Fibroblast of mammary gland (primary cell): ENCODE data around the gene TSHZ2.
A peak's percentile ranks its signal among the peaks of the same experiment; 100 is the strongest.

Experiments
- DNase-seq: peaks from one replicate; pipeline ENCODE4 v3.0.0-alpha.2; 2010; ENCODE audit warnings: low read depth
- H3K4me3 ChIP-seq: 2 replicates; pipeline ENCODE4 v1.5.1; 2011; ENCODE audit warnings: low read depth, mild to moderate bottlenecking, low read length, moderate library complexity; ENCODE audit not compliant: control insufficient read depth
- CTCF ChIP-seq: conservative IDR thresholded peaks from 2 replicates; pipeline ENCODE4 v1.5.1; 2011; ENCODE audit warnings: low read depth, low read length, inconsistent platforms; ENCODE audit not compliant: control insufficient read depth, insufficient read depth

Gene TSHZ2

GRCh38 chr20:52936351-52937340, 35.5 kb upstream of the TSHZ2 start:
- DNase-seq = no peak
- no peak overlapping the region for H3K4me3 ChIP-seq
- no peak for TF ChIP-seq CTCF

- no peak for DNase-seq
- H3K4me3 ChIP-seq = no peak overlapping the region
- peak; percentile 4 for TF ChIP-seq CTCF
Observed at GRCh38 chr20:52937591-52938100, 34.5 kb upstream of the TSHZ2 start.

GRCh38 chr20:52939141-52939540, 33.0 kb upstream of the TSHZ2 start:
- H3K4me3 ChIP-seq = no peak overlapping the region
- DNase-seq = no peak
- no peak for TF ChIP-seq CTCF

- no peak for DNase-seq
- H3K4me3 ChIP-seq = no peak overlapping the region
- no peak for TF ChIP-seq CTCF
Observed at GRCh38 chr20:52941808-52942207, 30.4 kb upstream of the TSHZ2 start.

- no peak for TF ChIP-seq CTCF
- no peak overlapping the region for H3K4me3 ChIP-seq
- peak; percentile 85 for DNase-seq
Observed at GRCh38 chr20:52943185-52943841, 28.8 kb upstream of the TSHZ2 start.

GRCh38 chr20:52945268-52945667, 26.9 kb upstream of the TSHZ2 start:
- DNase-seq = no peak
- TF ChIP-seq CTCF = no peak
- no peak overlapping the region for H3K4me3 ChIP-seq
